HFFc6 (cell line): ENCODE results near the gene YIPF7. TPM values are rescaled to one million over a fixed set of nuclear protein-coding genes. Genes with fewer than 3 reads are reported as not detected.
A peak's percentile ranks its signal among the peaks of the same experiment; 100 is the strongest.

ENCODE experiments used
- DNase-seq: peaks from one replicate; pipeline ENCODE4 v3.0.0-alpha.2; 2018
- H3K27ac Mint-ChIP-seq: 2 replicates; pipeline ENCODE4 v1.8.0; 2020; ENCODE audit warnings: mild to moderate bottlenecking, mixed read lengths
- H3K27me3 Mint-ChIP-seq: 2 replicates; pipeline ENCODE4 v1.8.0; 2021; ENCODE audit warnings: mild to moderate bottlenecking, moderate library complexity, mixed read lengths; ENCODE audit not compliant: insufficient read depth
- H3K36me3 Mint-ChIP-seq: 2 replicates; pipeline ENCODE4 v1.8.0; 2021; ENCODE audit warnings: low read depth, mixed read lengths
- H3K4me1 Mint-ChIP-seq: 2 replicates; pipeline ENCODE4 v1.8.0; 2020; ENCODE audit warnings: low read depth, mixed read lengths
- H3K4me3 Mint-ChIP-seq: 2 replicates; pipeline ENCODE4 v1.8.0; 2020; ENCODE audit warnings: mild to moderate bottlenecking, moderate library complexity, mixed read lengths
- H3K9me3 Mint-ChIP-seq: 2 replicates; pipeline ENCODE4 v1.8.0; 2020; ENCODE audit warnings: mild to moderate bottlenecking, mixed read lengths
- total RNA-seq, 6 experiments: library from RNA; stranded (reverse); fragmentation: NEBNext Ultra II Directional; extraction: Animal tissue kit (Norgen Biotek cat#: 25700); gene quantifications; 2 replicates in 1 of 6; 3 replicates in 5 of 6; pipeline ENCODE4 v1.2.3, GENCODE V29; 2021
- TF ChIP-seq, protein P1 (sequence below): fragments of 200-600 bp; sonication (generic); IDR thresholded peaks from 2 replicates; pipeline ENCODE4 v1.5.0; 2021; ENCODE audit warnings: antibody characterized with exemption, mild to moderate bottlenecking

The YIPF7 gene
- total RNA-seq, 6 experiments from 2014 or later: not detected

DNA sequence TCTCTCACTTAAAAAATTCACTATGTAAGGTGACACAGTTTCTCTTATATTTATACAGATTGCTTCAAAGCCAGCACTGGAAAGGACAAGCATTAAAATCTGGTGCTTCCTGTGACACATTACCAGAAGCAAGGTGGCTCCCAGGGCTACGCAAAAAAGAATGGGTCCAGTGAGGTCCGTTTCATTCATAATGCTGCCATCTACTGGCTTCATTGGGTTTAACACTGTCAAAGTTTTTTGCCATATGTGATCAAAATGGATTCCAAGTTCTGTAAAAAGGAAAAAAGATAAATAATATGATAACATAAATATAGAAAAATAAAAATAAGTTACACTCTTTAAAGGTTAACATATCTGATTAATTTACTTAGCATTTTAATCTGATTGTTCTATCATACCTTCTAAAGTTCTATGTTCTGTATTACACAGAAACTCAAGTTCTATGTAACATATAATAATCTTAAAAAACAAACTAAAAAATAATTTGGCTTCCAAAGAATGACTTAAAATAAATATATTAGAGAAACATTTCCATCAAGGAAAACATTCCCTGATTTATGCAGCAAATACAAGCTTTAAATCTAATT lies 22.1 kb downstream of the YIPF7 start:
- no peaks in the 10 kb centered on the region for H3K4me1 Mint-ChIP-seq
- peak; percentile 33 for DNase-seq
- TF ChIP-seq, protein P1, sequence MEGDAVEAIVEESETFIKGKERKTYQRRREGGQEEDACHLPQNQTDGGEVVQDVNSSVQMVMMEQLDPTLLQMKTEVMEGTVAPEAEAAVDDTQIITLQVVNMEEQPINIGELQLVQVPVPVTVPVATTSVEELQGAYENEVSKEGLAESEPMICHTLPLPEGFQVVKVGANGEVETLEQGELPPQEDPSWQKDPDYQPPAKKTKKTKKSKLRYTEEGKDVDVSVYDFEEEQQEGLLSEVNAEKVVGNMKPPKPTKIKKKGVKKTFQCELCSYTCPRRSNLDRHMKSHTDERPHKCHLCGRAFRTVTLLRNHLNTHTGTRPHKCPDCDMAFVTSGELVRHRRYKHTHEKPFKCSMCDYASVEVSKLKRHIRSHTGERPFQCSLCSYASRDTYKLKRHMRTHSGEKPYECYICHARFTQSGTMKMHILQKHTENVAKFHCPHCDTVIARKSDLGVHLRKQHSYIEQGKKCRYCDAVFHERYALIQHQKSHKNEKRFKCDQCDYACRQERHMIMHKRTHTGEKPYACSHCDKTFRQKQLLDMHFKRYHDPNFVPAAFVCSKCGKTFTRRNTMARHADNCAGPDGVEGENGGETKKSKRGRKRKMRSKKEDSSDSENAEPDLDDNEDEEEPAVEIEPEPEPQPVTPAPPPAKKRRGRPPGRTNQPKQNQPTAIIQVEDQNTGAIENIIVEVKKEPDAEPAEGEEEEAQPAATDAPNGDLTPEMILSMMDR: peak; percentile 84
- no peak overlapping the region for H3K4me3 Mint-ChIP-seq
- no peaks in the 10 kb centered on the region for H3K36me3 Mint-ChIP-seq
- no peaks in the 10 kb centered on the region; the same call in 1 of the 2 replicates for H3K27me3 Mint-ChIP-seq
- no peak overlapping the region for H3K27ac Mint-ChIP-seq
- no peaks in the 10 kb centered on the region for H3K9me3 Mint-ChIP-seq

DNA sequence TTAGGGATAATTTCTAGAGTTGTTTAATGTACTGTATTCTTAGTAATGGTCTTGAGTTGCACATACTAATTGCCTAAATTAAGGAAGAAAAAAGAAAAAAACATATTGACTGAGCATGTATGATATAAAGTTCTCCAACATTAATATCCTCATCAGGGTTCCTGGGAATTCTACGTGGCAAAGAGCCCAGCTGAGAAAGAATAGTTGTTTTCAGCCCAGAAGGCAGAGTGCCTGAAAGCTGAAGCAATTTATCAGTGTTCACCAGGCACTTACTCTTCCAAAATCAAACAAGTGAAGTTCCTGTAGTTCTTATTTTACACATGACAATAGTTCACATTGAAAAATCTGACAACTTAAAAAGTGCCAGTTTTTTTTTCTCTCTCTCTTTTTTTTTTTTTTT lies 27.7 kb downstream of the YIPF7 start:
- DNase-seq: no peak
- no peaks in the 10 kb centered on the region for H3K4me1 Mint-ChIP-seq
- no peaks in the 10 kb centered on the region for H3K36me3 Mint-ChIP-seq
- no peak overlapping the region for H3K27ac Mint-ChIP-seq
- H3K27me3 Mint-ChIP-seq: no peaks in the 10 kb centered on the region; the same call in 1 of the 2 replicates
- TF ChIP-seq, protein P1: no peak
- H3K4me3 Mint-ChIP-seq: no peak overlapping the region
- H3K9me3 Mint-ChIP-seq: no peaks in the 10 kb centered on the region

DNA sequence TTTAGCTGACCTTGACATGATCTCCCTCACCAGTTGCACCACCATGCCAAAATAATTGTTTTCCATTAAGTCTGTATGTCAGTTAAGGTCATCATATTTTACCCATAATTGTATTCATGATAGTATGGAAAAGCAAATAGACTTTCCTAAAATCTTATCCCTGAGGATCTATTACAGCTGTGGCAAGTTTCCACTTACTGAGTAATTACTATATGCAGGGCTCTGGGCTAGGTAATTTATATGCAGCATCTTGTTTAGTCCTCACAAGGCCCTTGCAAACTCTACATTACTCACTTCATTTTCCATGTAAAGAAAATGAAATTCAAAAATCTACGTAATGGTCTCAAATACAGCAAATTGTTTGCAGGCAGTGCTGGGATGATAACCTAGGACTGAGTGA lies 34.8 kb downstream of the YIPF7 start:
- Mint-ChIP-seq H3K27me3 (no peaks in the 10 kb centered on the region; the same call in 1 of the 2 replicates), H3K27ac (no peak overlapping the region), H3K36me3 (no peaks in the 10 kb centered on the region), H3K9me3 (peaks cover 8% of the 10 kb centered on the region; the same call in 1 of the 2 replicates), H3K4me3 (no peak overlapping the region), H3K4me1 (no peaks in the 10 kb centered on the region)
- TF ChIP-seq, protein P1: no peak
- no peak for DNase-seq

DNA sequence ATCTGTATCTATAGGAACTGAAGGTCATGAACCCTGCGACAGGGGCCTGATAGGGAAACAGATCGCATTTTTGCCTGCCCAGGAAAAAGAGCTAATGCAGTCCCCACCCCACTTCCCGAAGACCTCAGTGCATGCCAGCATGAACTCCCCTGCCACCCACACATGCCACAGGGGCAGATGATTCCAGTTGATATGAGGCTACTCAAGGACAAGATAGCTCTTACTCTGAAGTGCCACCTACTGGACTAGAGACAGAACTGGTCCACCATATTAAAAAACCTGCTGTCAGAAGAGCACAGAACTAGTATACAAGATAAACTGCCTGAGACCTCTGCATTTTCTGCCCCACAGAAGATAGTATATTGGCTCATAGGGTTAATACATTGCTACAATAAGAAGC lies 68.0 kb downstream of the YIPF7 start:
- no peak overlapping the region for H3K4me3 Mint-ChIP-seq
- no peak overlapping the region for H3K27ac Mint-ChIP-seq

DNA sequence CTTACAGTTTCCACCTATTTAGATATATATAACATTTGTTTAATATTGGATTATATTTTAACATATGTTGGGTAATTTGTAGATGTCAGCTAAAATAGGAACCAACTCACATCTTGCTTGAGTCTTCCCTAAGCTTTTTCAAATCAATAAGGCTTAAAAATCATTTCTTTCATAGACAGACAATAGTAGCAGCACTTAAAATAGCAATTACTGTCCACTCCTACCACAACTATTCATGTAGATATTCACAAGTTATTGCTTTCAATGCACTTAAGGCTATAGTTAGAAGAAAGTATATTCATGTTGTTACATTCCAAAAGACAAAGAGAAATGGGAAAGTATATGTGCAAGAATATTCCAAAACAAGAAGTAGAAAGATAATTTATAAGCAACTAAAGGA lies 71.2 kb downstream of the YIPF7 start:
- Mint-ChIP-seq H3K27me3 (no peaks in the 10 kb centered on the region), H3K4me1 (no peaks in the 10 kb centered on the region), H3K4me3 (no peak overlapping the region), H3K36me3 (no peaks in the 10 kb centered on the region), H3K27ac (no peak overlapping the region), H3K9me3 (peaks cover 39% of the 10 kb centered on the region)
- TF ChIP-seq, protein P1: no peak
- no peak for DNase-seq

More for the DNA sequence above, 68.0 kb downstream of the YIPF7 start:
- DNase-seq: no peak
- no peaks in the 10 kb centered on the region for H3K4me1 Mint-ChIP-seq
- TF ChIP-seq, protein P1: no peak
- peaks cover 4% of the 10 kb centered on the region; the same call in 1 of the 2 replicates for H3K36me3 Mint-ChIP-seq
- peaks cover 54% of the 10 kb centered on the region for H3K9me3 Mint-ChIP-seq
- H3K27me3 Mint-ChIP-seq: no peaks in the 10 kb centered on the region

DNA sequence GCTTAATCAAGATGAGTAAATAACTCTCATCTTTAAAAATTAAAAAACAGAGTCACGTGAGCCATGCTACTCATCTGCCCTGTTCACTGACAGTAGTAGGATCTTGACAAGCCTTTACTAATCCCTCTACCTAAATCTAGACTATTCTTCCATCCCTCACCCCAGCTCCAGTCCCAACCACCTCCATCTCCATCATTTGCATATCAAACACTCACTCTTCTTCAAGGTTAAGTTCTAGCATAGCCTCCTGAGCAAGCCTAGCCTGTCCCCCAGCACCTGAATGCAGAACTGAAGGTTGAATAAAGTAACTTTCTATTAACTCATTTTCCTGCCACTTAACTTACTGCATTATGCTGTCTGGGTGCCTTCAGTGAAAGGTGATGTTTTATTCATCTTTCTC lies 72.5 kb downstream of the YIPF7 start:
- Mint-ChIP-seq H3K4me1 (no peaks in the 10 kb centered on the region), H3K9me3 (peaks cover 40% of the 10 kb centered on the region), H3K36me3 (no peaks in the 10 kb centered on the region), H3K27me3 (no peaks in the 10 kb centered on the region), H3K4me3 (no peak overlapping the region), H3K27ac (no peak overlapping the region)
- no peak for DNase-seq
- TF ChIP-seq, protein P1: no peak
